Panc1 (cell line): ENCODE data around the gene MACIR. TPM values are rescaled to one million over a fixed set of nuclear protein-coding genes. Genes with fewer than 3 reads are reported as not detected.
A peak's percentile ranks its signal among the peaks of the same experiment; 100 is the strongest.

ENCODE experiments used
- ATAC-seq: fragments of 200-7000 bp; cut with Tn5 transposase; 2 replicates; pipeline ENCODE4 v1.9.1; 2020; ENCODE audit warnings: mild to moderate bottlenecking, moderate library complexity
- Bru-seq: library from RNA; stranded (reverse); fragments of 400-500 nt; gene quantifications from one replicate; lab custom pipeline; 2021; lab: Mats Ljungman, UMichigan
- BruChase-seq, 2 experiments: library from RNA; stranded (reverse); fragments of 400-500 nt; gene quantifications; one replicate each; lab custom pipeline; 2021; lab: Mats Ljungman, UMichigan
- BruUV-seq: library from RNA; stranded (reverse); fragments of 400-500 nt; replicated peaks from 2 replicates; lab custom pipeline; 2021; lab: Mats Ljungman, UMichigan
- CTCF ChIA-PET: fragments of 300-600 bp; sonication (Branson Sonifier 250); formaldehyde crosslinking; loops from one replicate; lab custom pipeline; 2022; ENCODE audit warnings: antibody characterized with exemption; lab: Charles Lee
- POLR2A ChIA-PET: fragments of 300-600 bp; sonication (Branson Sonifier 250); formaldehyde crosslinking; loops from one replicate; lab custom pipeline; 2022; ENCODE audit warnings: antibody characterized with exemption; lab: Charles Lee
- DNase-seq: peaks from one replicate; pipeline ENCODE4 v3.0.0-alpha.2; 2010; ENCODE audit warnings: low read depth, low spot score
- H3K27ac ChIP-seq: 2 replicates; pipeline ENCODE4 v1.5.1; 2011; ENCODE audit warnings: mild to moderate bottlenecking, low read length, inconsistent platforms
- H3K27me3 ChIP-seq: fragments of 200-500 bp; sonication (Bioruptor generic); 2 replicates; pipeline ENCODE4 v1.6.0; 2014; ENCODE audit warnings: low read length, inconsistent platforms; ENCODE audit not compliant: control insufficient read depth, insufficient read depth
- H3K36me3 ChIP-seq: fragments of 200-500 bp; sonication (Bioruptor generic); 2 replicates; pipeline ENCODE4 v1.5.1; 2014; ENCODE audit warnings: inconsistent platforms, mild to moderate bottlenecking, low read length, moderate library complexity; ENCODE audit not compliant: control insufficient read depth, insufficient read depth
- H3K4me1 ChIP-seq: 2 replicates; pipeline ENCODE4 v1.5.1; 2011; ENCODE audit warnings: inconsistent platforms, mild to moderate bottlenecking, low read length, moderate library complexity; ENCODE audit not compliant: control insufficient read depth, insufficient read depth
- H3K4me3 ChIP-seq, 2 experiments: 2 replicates each; pipeline ENCODE4 v1.5.1; 2011 to 2012; ENCODE audit warnings: low read depth in 2 of 2, low read length in 2 of 2, mild to moderate bottlenecking in 2 of 2, inconsistent platforms in 1 of 2, moderate library complexity in 1 of 2
- H3K9me3 ChIP-seq: fragments of 200-500 bp; sonication (Bioruptor generic); 2 replicates; pipeline ENCODE4 v1.5.1; 2014; ENCODE audit warnings: low read depth, mild to moderate bottlenecking, inconsistent platforms, low read length, moderate library complexity; ENCODE audit not compliant: control insufficient read depth, insufficient read depth
- POLR2AphosphoS5 ChIP-seq: IDR thresholded peaks from 2 replicates; pipeline ENCODE4 v1.6.1; 2012; ENCODE audit warnings: mild to moderate bottlenecking, low read depth, low read length, moderate library complexity
- REST ChIP-seq, 2 experiments: IDR thresholded peaks; 2 replicates each; pipeline ENCODE4 v1.6.1; 2011 to 2012; ENCODE audit warnings: low read depth in 2 of 2, control low read depth in 1 of 2, low read length in 1 of 2, mild to moderate bottlenecking in 1 of 2, moderate library complexity in 1 of 2; ENCODE audit not compliant: insufficient read depth in 1 of 2
- SIN3A ChIP-seq: IDR thresholded peaks from 2 replicates; pipeline ENCODE4 v1.6.1; 2012; ENCODE audit warnings: low read depth, mild to moderate bottlenecking, low read length, moderate library complexity, borderline replicate concordance; ENCODE audit not compliant: insufficient read depth
- TCF7L2 ChIP-seq: IDR thresholded peaks from 2 replicates; pipeline ENCODE4 v1.6.1; 2011; ENCODE audit warnings: mild to moderate bottlenecking, low read depth, low read length, inconsistent platforms
- in situ Hi-C: cut with HindIII; loops from 2 replicates; pipeline ENCODE4 v1.10.0; 2016; ENCODE audit warnings: low sequenced_read_pairs, low pct_unique_long_range_greater_than_20kb
- intact Hi-C: fragments of 100-400 bp; cut with micrococcal nuclease; formaldehyde crosslinking; loops from one replicate; pipeline ENCODE4 v1.10.0; 2022; ENCODE audit not compliant: unreplicated experiment
- long read RNA-seq: library from polyadenylated mRNA; unstranded; transcript quantifications from one replicate; pipeline ENCODE4 v2.0.0, GENCODE V29; 2021; ENCODE audit not compliant: unreplicated experiment
- polyA plus RNA-seq: library from polyadenylated mRNA; unstranded; fragments of >200 nt; gene quantifications from one replicate; pipeline ENCODE4 v1.2.1, GENCODE V29; 2012; ENCODE audit warnings: missing spikeins; ENCODE audit not compliant: insufficient read length
- total RNA-seq: library from RNA; stranded (reverse); gene quantifications from one replicate; pipeline ENCODE4 v1.2.1, GENCODE V29; 2021; ENCODE audit not compliant: unreplicated experiment
- TF ChIP-seq, protein P1 (sequence below): fragments of 450-650 bp; IDR thresholded peaks from 2 replicates; pipeline ENCODE4 v1.5.1; 2017; ENCODE audit warnings: mild to moderate bottlenecking

Gene MACIR
- total RNA-seq (11.0 TPM), Bru-seq, nascent RNA (percentile 81 among the genes with signal in this experiment), BruChase-seq, experiment 1, labeled RNA remaining after a 2-hour chase (percentile 89 among the genes with signal in this experiment), BruChase-seq, experiment 2, labeled RNA remaining after a 6-hour chase (percentile 77 among the genes with signal in this experiment)
- polyA plus RNA-seq, result 6.8 TPM
- long read RNA-seq, transcript C5orf30-201 (3 exons, 3,049 nt), result major isoform, 23 of 35 reads
- long read RNA-seq, partial matches to known transcripts, result 6 of 35 reads
- long read RNA-seq, other reads (novel, unspliced or antisense), result 0 of 35 reads

GRCh38 chr5:103258368-103258956, at the start of gene MACIR:
Gene MACIR (plus strand): TSS chr5:103258763. CDS start chr5:103275920, 17,157 bp downstream.
- intact Hi-C loops (no loop called here), in situ Hi-C loops (no loop called here)
- peak within 1 kb of the TSS; percentile 74 for H3K27ac ChIP-seq
- H3K36me3 ChIP-seq, result no peaks in the 10 kb centered on the region; the same call in 1 of the 2 replicates
- POLR2A ChIA-PET, result interaction anchor here (0.6 to 0.8 kb wide), 2 partner anchors 14 to 1067 kb away, joined by 3 to 4 read pairs; no protein-coding TSS in a partner anchor
- peak within 1 kb of the TSS; percentile 72 to 84 for H3K4me3 ChIP-seq
- no peaks in the 10 kb centered on the region for H3K9me3 ChIP-seq
- CTCF ChIA-PET, result interaction anchor here (0.6 to 0.8 kb wide), 5 partner anchors 17 to 495 kb away, joined by 3 to 10 read pairs (median 7); no protein-coding TSS in a partner anchor
- ATAC-seq (peak; percentile 97), DNase-seq (peak; percentile 74)
- no peak for TF ChIP-seq TCF7L2
- TF ChIP-seq, protein P1, sequence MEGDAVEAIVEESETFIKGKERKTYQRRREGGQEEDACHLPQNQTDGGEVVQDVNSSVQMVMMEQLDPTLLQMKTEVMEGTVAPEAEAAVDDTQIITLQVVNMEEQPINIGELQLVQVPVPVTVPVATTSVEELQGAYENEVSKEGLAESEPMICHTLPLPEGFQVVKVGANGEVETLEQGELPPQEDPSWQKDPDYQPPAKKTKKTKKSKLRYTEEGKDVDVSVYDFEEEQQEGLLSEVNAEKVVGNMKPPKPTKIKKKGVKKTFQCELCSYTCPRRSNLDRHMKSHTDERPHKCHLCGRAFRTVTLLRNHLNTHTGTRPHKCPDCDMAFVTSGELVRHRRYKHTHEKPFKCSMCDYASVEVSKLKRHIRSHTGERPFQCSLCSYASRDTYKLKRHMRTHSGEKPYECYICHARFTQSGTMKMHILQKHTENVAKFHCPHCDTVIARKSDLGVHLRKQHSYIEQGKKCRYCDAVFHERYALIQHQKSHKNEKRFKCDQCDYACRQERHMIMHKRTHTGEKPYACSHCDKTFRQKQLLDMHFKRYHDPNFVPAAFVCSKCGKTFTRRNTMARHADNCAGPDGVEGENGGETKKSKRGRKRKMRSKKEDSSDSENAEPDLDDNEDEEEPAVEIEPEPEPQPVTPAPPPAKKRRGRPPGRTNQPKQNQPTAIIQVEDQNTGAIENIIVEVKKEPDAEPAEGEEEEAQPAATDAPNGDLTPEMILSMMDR, result 0 out of 2 replicates have a peak, but pooled peaks have one; percentile 11
- TF ChIP-seq REST (IDR thresholded peaks at IDR 0.05; ENCODE audit: insufficient read depth in 1 of 2, low read depth in 2 of 2, low read length in 1 of 2), result no peak
- TF ChIP-seq POLR2AphosphoS5, result peak; percentile 49; the same call in 1 of the 2 replicates
- no TSS peak for BruUV-seq
- H3K4me1 ChIP-seq, result peaks cover 25% of the 10 kb centered on the region
- no peaks in the 10 kb centered on the region for H3K27me3 ChIP-seq

GRCh38 chr5:103209065-103209464, 49.5 kb upstream of the MACIR start:
- no peak for ATAC-seq
- H3K4me1 ChIP-seq, result no peaks in the 10 kb centered on the region
- TF ChIP-seq, protein P1, result no peak
- TF ChIP-seq REST (IDR thresholded peaks at IDR 0.05; ENCODE audit: insufficient read depth in 1 of 2, low read depth in 2 of 2, low read length in 1 of 2), result no peak
- TF ChIP-seq TCF7L2, result no peak
- TF ChIP-seq POLR2AphosphoS5, result no peak
- no peak for TF ChIP-seq SIN3A
- no peak for DNase-seq
- H3K36me3 ChIP-seq, result no peaks in the 10 kb centered on the region
- intact Hi-C loops (no loop called here), in situ Hi-C loops (no loop called here)
- BruUV-seq, result no TSS peak
- CTCF ChIA-PET, result no interaction called here
- H3K9me3 ChIP-seq, result no peaks in the 10 kb centered on the region
- no peak overlapping the region for H3K4me3 ChIP-seq
- no peak overlapping the region for H3K27ac ChIP-seq
- H3K27me3 ChIP-seq, result no peaks in the 10 kb centered on the region
- POLR2A ChIA-PET, result no interaction called here
